ENCODE data around the gene PLXNC1. TPM values are rescaled to one million over a fixed set of nuclear protein-coding genes. Genes with fewer than 3 reads are reported as not detected.

PLXNC1 gene
- total and polyA plus RNA-seq, 8 donors, result 7.3 to 55.9 (median 11.1) TPM

DNA sequence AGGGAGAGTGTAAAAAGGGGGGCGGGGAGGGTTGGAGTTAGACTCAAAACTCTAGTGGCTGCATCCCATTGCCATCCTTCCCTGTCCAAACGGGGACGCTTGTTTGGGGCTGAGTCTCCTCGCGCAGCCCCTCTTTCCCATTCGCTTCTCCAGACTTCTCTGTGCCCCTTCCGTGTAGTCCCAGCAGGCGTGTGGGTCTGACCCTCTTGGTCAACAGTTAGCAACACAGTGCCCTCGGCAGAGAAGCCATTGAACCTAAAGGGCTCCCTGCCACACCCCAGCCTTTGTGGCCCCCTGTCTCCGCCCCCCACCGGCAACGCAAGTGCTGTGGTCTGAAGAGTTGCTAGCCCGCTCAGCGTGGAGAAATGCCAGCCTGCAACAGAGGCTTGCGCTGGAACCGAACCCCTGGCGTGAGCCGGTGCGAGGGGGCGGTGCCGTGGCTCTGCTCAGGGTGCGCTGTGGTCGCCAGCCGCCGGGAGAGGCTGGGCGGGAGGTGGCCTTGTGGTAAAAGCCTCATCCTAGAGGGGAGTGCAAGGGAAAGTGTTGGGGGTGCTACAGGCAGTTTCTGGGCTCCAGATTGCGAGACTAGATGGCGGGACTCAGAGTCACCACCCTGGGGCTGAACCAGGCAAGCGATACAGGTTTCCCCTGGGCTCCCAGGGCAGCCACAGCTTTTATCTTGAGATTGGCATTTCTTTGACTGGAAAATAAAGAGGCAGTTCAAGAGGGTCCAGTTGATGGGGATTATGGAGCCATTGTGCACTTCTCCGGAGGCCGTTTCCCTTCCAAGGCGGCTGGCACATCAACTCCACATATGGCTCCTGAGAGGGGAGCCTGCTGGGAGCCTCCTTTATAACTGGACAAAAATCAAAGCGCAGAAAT, 2.1 kb downstream of the PLXNC1 start:
- Histone ChIP-seq H3K27ac (peak overlapping the region in 1 of 2 donors; percentile 88), H3K4me1 (peaks cover 8 to 50% of the 10 kb centered on the region in 2 donors), H3K36me3 (no peaks in the 10 kb centered on the region), H3K27me3 (peaks cover 0 to 32% of the 10 kb centered on the region in 2 donors), H3K4me3 (peak overlapping the region; percentile 50 to 75), H3K9me3 (no peaks in the 10 kb centered on the region)
- TF ChIP-seq, protein P1, sequence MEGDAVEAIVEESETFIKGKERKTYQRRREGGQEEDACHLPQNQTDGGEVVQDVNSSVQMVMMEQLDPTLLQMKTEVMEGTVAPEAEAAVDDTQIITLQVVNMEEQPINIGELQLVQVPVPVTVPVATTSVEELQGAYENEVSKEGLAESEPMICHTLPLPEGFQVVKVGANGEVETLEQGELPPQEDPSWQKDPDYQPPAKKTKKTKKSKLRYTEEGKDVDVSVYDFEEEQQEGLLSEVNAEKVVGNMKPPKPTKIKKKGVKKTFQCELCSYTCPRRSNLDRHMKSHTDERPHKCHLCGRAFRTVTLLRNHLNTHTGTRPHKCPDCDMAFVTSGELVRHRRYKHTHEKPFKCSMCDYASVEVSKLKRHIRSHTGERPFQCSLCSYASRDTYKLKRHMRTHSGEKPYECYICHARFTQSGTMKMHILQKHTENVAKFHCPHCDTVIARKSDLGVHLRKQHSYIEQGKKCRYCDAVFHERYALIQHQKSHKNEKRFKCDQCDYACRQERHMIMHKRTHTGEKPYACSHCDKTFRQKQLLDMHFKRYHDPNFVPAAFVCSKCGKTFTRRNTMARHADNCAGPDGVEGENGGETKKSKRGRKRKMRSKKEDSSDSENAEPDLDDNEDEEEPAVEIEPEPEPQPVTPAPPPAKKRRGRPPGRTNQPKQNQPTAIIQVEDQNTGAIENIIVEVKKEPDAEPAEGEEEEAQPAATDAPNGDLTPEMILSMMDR (IDR thresholded peaks at IDR 0.05), result no peak
- intact Hi-C loops (cut with DNase I), result no loop called here
- ATAC-seq (peak; percentile 2), DNase-seq (peak in 2 of 4 donors; percentile 58 to 90)

DNA sequence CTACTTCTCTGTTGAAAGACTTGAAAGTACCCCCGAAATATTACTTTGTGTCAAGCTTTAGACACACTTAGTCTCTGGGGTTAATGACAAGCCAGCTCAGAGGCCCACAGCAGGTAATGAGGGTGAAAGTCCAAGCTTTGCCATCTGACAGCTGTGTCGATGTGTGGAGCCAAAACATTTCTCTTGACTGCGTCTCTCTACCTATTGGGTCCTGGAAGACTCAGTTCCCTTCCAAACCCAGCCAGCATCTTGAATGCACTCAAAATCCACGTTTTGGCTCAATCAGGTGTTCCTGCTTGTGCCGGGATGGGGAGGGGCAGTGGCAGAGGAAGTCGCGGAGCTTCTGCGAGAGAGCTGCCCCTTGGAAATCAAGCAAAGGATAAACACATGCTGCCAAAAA, 3.2 kb downstream of the PLXNC1 start:
- TF ChIP-seq, protein P1 (IDR thresholded peaks at IDR 0.05), result no peak
- Histone ChIP-seq H3K4me3 (peak overlapping the region in 1 of 2 donors; percentile 75), H3K27ac (no peak overlapping the region), H3K27me3 (peaks cover 0 to 32% of the 10 kb centered on the region in 2 donors), H3K4me1 (peaks cover 8 to 50% of the 10 kb centered on the region in 2 donors), H3K9me3 (no peaks in the 10 kb centered on the region), H3K36me3 (no peaks in the 10 kb centered on the region)
- no peak for DNase-seq
- ATAC-seq, result no peak
- intact Hi-C loops (cut with DNase I), result no loop called here

DNA sequence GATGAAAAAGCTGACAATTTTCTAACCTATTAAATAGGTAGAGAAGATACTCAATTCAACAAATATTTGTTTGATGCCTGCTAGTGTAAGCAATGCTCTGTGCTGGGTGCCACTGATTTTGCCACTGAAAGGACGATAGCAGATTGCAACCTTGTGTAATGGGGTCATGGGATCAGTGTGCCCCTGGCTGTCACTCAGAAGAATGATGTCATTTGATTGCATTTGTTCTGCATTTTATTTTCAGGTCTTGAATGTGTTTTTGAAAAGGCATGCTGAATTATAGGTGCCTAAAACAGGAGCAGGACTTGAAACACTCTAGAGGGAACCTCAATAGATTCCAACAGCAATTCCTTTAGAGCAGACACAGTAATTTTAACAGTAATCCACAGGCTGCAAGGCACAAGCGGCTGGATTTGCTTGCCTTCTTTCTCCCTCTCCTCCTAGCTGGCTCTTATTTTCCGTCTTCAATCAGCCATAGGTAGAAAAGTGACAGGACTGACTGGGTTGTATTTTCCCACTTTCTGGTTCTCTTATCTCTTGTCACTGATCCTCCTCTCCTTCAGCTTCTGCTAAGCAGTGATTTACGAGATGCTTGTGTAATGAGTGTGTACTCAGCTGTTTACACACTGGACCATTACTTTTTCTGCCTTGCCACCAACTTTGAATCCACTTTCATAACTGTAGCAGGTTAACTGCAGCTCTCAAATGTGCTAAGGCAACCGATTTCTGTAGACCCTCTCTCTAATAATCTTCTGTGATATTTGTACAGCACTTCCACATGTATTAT, 4.1 kb downstream of the PLXNC1 start:
- intact Hi-C loops (cut with DNase I), result no loop called here
- Histone ChIP-seq H3K27ac (peak overlapping the region in 1 of 2 donors; percentile 35), H3K4me3 (peak overlapping the region in 1 of 2 donors; percentile 75), H3K27me3 (peaks cover 0 to 31% of the 10 kb centered on the region in 2 donors), H3K4me1 (peaks cover 8 to 50% of the 10 kb centered on the region in 2 donors), H3K9me3 (no peaks in the 10 kb centered on the region), H3K36me3 (no peaks in the 10 kb centered on the region)
- TF ChIP-seq, protein P1 (IDR thresholded peaks at IDR 0.05), result no peak
- DNase-seq (no peak), ATAC-seq (no peak)

DNA sequence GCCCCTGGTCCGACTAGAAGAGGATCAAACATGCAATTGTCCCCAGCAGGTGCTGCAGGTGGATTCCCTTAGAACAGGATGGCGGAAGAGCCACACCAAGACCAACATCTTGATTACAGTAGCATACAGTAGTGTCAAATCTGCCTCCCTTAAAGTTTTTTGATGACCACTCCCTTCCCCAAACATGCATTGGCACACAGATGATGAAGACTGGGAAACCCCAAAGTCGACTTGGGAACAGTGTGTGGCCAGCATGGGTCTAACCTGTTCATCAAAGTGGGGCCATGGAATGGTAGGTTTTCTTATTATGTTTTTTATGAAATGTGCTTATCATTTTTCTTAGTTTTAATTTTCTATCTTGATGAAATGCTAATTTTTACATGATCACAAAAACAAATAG, 8.8 kb downstream of the PLXNC1 start:
- no peak for ATAC-seq
- no peaks in the 10 kb centered on the region for H3K36me3 ChIP-seq

More for the DNA sequence above, 8.8 kb downstream of the PLXNC1 start:
- peaks cover 0 to 26% of the 10 kb centered on the region in 2 donors for H3K4me1 ChIP-seq
- H3K4me3 ChIP-seq, result no peak overlapping the region
- H3K27ac ChIP-seq, result peak overlapping the region in 1 of 2 donors; percentile 59
- H3K9me3 ChIP-seq, result no peaks in the 10 kb centered on the region
- H3K27me3 ChIP-seq, result no peaks in the 10 kb centered on the region
- intact Hi-C loops (cut with DNase I), result no loop called here
- no peak for DNase-seq
- TF ChIP-seq, protein P1 (IDR thresholded peaks at IDR 0.05), result no peak
